A673 (cell line): ENCODE results near the gene ARHGAP40. TPM values are rescaled to one million over a fixed set of nuclear protein-coding genes. Genes with fewer than 3 reads are reported as not detected.

Experiments used
- BruUV-seq: library from RNA; stranded (reverse); fragments of 400-500 nt; replicated peaks from 2 replicates; lab custom pipeline; 2021; lab: Mats Ljungman, UMichigan
- CTCF ChIA-PET: fragments of 300-600 bp; sonication (Branson Sonifier 250); formaldehyde crosslinking; loops from one replicate; lab custom pipeline; 2022; ENCODE audit warnings: antibody characterized with exemption; lab: Charles Lee
- POLR2A ChIA-PET: fragments of 300-600 bp; sonication (Branson Sonifier 250); formaldehyde crosslinking; loops from one replicate; lab custom pipeline; 2022; ENCODE audit warnings: antibody characterized with exemption; ENCODE audit not compliant: low non-redundant PET; lab: Charles Lee
- DNase-seq: peaks from one replicate; pipeline ENCODE4 v3.0.0-alpha.2; 2015; ENCODE audit warnings: low spot score
- H3K27ac ChIP-seq: fragments of 200-600 bp; sonication (generic); 2 replicates; pipeline ENCODE4 v1.5.1; 2016; ENCODE audit warnings: mixed run types, low read depth, mild to moderate bottlenecking, mixed read lengths, antibody characterized with exemption, low read length; ENCODE audit not compliant: poor library complexity, severe bottlenecking
- H3K27me3 ChIP-seq: fragments of 200-600 bp; sonication (generic); replicated peaks from 2 replicates; pipeline ENCODE4 v1.6.1; 2017; ENCODE audit warnings: mixed run types, low read depth, mild to moderate bottlenecking, mixed read lengths, antibody characterized with exemption, low read length; ENCODE audit not compliant: insufficient read depth, poor library complexity
- H3K36me3 ChIP-seq: fragments of 200-600 bp; sonication (generic); 2 replicates; pipeline ENCODE4 v1.6.1; 2016; ENCODE audit warnings: mixed run types, mild to moderate bottlenecking, mixed read lengths, antibody characterized with exemption, low read length; ENCODE audit not compliant: insufficient read depth, poor library complexity, severe bottlenecking
- H3K4me1 ChIP-seq: fragments of 200-600 bp; sonication (generic); 2 replicates; pipeline ENCODE4 v1.6.1; 2017; ENCODE audit warnings: mixed run types, mild to moderate bottlenecking, mixed read lengths, antibody characterized with exemption, low read length; ENCODE audit not compliant: insufficient read depth, poor library complexity, severe bottlenecking
- H3K4me3 ChIP-seq: fragments of 200-600 bp; sonication (generic); 2 replicates; pipeline ENCODE4 v1.5.1; 2016; ENCODE audit warnings: low read depth, mixed run types, mild to moderate bottlenecking, mixed read lengths, low read length; ENCODE audit not compliant: poor library complexity, severe bottlenecking
- H3K9me3 ChIP-seq: fragments of 200-600 bp; sonication (generic); 2 replicates; pipeline ENCODE4 v1.6.1; 2016; ENCODE audit warnings: mixed run types, low read depth, mild to moderate bottlenecking, mixed read lengths, antibody characterized with exemption, low read length; ENCODE audit not compliant: poor library complexity, severe bottlenecking
- EZH2 ChIP-seq: fragments of 200-600 bp; sonication (generic); IDR thresholded peaks from 2 replicates; pipeline ENCODE4 v1.6.1; 2017; ENCODE audit warnings: borderline replicate concordance, low read depth, mild to moderate bottlenecking, mixed read lengths, antibody characterized with exemption, low read length; ENCODE audit not compliant: poor library complexity, severe bottlenecking
- intact Hi-C: fragments of 100-400 bp; cut with micrococcal nuclease; formaldehyde crosslinking; loops from one replicate; pipeline ENCODE4 v1.10.0; 2022; ENCODE audit not compliant: unreplicated experiment
- total RNA-seq: library from RNA; stranded (reverse); gene quantifications from 2 replicates; pipeline ENCODE4 v1.2.3, GENCODE V29; 2021
- TF ChIP-seq, protein P1 (sequence below): fragments of 300-800, 200-600 bp; sonication (generic); conservative IDR thresholded peaks from 2 replicates; pipeline ENCODE4 v1.5.1; 2017; ENCODE audit warnings: low read depth, mild to moderate bottlenecking, antibody characterized with exemption, low read length, moderate library complexity, mixed read lengths

ARHGAP40 gene
- total RNA-seq, 1 experiment from 2014 or later, result not detected

- CTCF ChIA-PET, result no interaction called here
- DNase-seq, result no peak
- BruUV-seq, result no TSS peak
- no peak overlapping the region for H3K27ac ChIP-seq
- TF ChIP-seq, protein P1, sequence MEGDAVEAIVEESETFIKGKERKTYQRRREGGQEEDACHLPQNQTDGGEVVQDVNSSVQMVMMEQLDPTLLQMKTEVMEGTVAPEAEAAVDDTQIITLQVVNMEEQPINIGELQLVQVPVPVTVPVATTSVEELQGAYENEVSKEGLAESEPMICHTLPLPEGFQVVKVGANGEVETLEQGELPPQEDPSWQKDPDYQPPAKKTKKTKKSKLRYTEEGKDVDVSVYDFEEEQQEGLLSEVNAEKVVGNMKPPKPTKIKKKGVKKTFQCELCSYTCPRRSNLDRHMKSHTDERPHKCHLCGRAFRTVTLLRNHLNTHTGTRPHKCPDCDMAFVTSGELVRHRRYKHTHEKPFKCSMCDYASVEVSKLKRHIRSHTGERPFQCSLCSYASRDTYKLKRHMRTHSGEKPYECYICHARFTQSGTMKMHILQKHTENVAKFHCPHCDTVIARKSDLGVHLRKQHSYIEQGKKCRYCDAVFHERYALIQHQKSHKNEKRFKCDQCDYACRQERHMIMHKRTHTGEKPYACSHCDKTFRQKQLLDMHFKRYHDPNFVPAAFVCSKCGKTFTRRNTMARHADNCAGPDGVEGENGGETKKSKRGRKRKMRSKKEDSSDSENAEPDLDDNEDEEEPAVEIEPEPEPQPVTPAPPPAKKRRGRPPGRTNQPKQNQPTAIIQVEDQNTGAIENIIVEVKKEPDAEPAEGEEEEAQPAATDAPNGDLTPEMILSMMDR, result no peak
- no peak for TF ChIP-seq EZH2
- POLR2A ChIA-PET, result no interaction called here
- no peaks in the 10 kb centered on the region for H3K36me3 ChIP-seq
- H3K4me3 ChIP-seq, result no peak overlapping the region
- intact Hi-C loops, result no loop called here
- H3K4me1 ChIP-seq, result no peaks in the 10 kb centered on the region
- no peaks in the 10 kb centered on the region for H3K9me3 ChIP-seq
- H3K27me3 ChIP-seq, result no peaks in the 10 kb centered on the region
Observed at GRCh38 chr20:38583306-38583705, 18.3 kb upstream of the ARHGAP40 start.

DNA sequence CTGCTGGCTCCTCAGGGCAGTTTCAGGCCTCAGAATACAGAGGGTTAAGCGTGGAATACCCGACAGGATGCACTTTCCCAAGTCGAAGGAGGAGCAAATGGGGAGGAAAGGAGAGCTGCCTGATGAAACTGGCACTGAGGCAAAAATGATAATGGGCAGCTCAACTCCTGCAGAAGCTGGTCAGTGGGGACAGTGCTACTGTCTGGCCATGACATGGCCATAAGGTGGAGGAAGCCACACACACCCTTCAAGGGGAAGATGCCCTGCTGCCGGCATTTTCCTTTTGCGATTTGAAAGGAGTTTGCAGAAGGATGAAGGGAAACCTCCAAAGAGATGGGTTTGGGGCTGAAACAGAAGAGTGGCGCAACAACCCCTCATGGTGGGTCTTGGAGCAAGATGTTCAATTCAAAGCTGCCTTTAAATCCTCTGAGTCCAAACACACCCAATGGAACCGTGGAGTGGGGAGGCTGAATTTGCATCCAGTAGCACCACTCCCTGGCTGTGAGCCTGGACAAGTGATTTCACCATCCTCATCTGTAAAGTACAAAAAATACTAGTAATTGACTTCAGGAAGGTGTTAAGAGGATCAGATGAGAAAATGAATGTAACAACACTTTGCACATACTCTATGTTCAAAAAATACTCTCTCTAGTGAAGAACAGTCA is 17.4 kb upstream of the ARHGAP40 start:
- BruUV-seq, result no TSS peak
- Histone ChIP-seq H3K27me3 (no peaks in the 10 kb centered on the region), H3K36me3 (no peaks in the 10 kb centered on the region), H3K4me3 (no peak overlapping the region), H3K9me3 (no peaks in the 10 kb centered on the region), H3K27ac (no peak overlapping the region), H3K4me1 (no peaks in the 10 kb centered on the region)
- POLR2A ChIA-PET, result no interaction called here
- intact Hi-C loops, result no loop called here
- DNase-seq, result no peak
- no peak for TF ChIP-seq EZH2
- TF ChIP-seq, protein P1, result no peak
- CTCF ChIA-PET, result interaction anchor here (0.7 kb wide), 1 partner anchor 796 kb away, joined by 3 read pairs; no protein-coding TSS in a partner anchor

DNA sequence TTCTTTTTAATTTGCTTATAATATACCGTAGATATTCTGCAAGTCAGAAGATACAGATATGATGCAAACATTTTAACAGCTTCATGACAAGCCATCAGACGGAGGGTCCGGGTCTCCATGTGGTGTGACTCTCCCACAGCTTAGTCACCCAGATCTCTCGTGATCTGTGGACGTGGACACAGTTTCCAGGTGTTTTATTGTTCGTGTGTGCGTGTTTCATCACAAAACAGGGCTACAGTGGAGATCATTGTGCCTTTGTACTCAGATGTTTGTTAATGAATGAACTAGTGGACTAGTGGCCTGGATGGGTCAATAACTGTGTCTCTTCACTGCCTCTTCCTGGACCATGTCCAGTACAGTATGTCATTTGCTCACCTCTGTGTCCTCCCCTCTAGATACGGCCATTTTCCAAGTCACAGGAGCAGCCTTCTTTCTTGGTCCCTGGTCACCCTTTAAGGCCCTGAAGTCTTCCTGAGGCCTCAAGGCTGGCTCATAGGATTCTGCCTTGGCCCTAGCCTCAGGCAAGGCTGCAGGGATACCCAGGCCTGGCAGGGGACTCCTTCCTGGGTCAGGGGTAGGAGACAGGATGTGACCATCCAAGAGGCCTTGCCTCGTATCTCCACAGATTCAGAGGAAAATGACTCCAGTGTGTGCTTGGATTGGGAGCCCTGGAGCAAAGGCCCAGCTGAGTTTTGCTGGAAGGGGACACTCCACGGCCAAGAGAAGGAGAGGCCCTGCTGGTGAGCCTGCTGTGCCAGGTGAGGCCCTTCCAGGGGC is 16.0 kb upstream of the ARHGAP40 start:
- no peak for DNase-seq
- ChIA-PET POLR2A (no interaction called here), CTCF (no interaction called here)
- H3K27ac ChIP-seq, result no peak overlapping the region
- no TSS peak for BruUV-seq
- no peak overlapping the region for H3K4me3 ChIP-seq
- H3K27me3 ChIP-seq, result no peaks in the 10 kb centered on the region
- no peaks in the 10 kb centered on the region for H3K4me1 ChIP-seq
- H3K9me3 ChIP-seq, result no peaks in the 10 kb centered on the region
- intact Hi-C loops, result no loop called here
- TF ChIP-seq EZH2, result no peak
- TF ChIP-seq, protein P1, result no peak
- no peaks in the 10 kb centered on the region for H3K36me3 ChIP-seq
